ENCODE data around the gene SCAF8.

SCAF8 gene

DNA sequence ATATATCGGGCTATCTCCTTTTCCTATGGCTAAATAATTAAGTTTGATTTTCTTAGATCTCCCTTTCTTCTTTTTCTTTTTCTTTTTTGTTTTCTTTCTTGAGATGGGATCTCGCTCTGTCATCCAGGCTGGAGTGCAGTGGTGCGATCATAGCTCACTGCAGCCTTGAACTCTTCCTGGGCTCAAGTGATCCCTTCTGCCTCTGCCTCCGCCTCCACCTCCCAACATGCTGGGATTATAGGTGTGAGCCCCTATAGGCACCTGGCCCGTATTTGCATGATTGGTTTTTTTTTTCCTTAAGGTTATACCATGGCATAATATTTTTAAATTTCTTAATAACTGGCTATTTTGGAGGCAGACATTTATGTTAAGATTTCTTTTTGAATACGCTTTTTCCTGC lies 106.3 kb downstream of the SCAF8 start:
- DNase-seq (ENCODE audit: low read depth): no peak

DNA sequence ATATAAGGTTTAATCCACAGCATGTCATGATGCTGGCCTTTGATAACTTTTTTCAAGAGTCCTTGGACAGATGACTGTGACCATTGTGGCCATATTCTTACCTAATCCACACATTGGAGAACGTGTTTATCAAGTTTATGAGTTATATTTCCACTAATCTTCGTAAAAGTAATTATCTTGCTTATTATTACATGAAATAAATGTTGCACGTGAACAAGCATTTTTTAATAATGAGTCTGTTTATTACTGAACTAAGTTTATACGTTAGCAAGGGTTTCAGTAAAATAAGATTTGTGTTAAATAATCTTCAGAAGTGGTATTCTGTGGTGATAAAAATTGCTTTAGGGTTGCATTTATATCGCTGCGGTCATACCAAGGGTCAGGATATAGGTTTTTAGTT lies 107.1 kb downstream of the SCAF8 start:
- DNase-seq (ENCODE audit: low read depth): no peak

DNA sequence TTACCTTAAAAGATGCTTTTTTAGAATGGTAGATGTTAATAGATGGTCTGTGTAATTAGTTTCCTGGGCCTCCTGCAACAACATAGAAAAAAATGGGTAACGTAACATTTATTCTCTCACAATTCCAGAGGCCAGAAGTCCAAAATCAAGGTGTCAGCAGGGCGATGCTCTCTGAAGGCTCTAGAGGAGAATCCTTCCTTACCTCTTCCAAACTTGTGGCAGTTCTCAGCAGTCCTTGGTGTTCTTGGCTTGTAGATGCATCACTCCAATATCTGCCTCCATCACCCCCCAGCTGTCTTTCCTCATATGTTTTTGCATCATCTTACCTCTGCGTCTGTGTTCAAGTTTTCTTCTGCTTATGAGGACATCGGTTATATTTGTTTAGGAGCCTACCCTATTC lies 107.9 kb downstream of the SCAF8 start:
- no peak for DNase-seq (ENCODE audit: low read depth)

DNA sequence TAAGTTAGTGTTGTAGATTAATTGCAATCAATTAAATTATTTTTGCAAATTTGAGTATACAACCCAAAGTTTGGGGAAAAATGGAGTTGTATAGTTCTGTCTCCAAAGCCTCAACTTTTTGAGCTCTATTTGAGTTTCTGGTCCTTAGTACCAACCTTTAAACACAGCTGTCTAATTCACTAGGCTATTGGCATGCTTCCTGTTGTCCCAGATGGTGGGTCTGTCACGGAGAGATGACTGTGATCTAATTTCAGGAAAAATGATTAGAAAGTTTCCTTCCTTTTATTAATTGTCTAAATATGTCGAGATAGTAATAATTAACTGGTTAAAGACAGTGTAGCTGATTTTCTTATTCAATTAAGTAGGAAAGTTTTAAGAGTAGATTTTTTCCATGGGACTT lies 109.6 kb downstream of the SCAF8 start:
- no peak for DNase-seq (ENCODE audit: low read depth)

DNA sequence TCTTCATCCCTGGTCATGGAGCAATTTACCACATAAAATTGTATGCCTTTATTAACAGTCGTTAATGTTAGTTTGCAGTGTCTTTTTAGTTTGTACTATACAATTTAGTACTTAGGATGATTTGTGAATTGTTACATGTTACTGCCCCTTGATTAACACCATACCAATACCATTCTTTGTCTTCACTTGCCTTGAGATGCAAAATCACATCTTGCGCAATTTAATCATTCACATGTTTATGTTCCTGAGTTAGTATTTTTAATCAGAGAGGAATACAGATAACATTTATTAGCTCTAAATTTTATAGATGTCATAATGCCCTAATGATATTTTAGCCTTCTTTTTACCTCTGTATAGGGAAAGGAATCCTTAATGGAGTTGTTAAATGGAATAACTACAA lies 114.1 kb downstream of the SCAF8 start:
- DNase-seq (ENCODE audit: low read depth): no peak

DNA sequence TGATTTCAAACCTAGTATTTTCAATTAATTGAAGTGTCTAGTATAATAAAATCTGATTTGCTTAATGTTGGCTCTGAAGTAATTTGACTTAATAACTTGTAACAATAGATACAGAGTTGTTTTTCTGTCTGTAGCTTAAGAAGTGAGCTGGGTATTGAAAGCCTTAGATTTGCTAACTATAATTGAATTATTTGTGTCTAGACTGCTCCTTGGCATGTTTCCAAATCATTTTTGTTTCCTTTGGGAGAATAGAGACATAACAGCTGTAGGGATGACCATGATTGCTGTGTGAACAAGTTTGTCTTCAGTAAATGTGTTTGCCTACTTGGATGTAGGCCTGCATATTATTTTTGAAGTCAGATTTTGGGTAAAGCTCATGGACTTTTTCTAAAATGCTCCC lies 115.4 kb downstream of the SCAF8 start:
- DNase-seq (ENCODE audit: low read depth): no peak

DNA sequence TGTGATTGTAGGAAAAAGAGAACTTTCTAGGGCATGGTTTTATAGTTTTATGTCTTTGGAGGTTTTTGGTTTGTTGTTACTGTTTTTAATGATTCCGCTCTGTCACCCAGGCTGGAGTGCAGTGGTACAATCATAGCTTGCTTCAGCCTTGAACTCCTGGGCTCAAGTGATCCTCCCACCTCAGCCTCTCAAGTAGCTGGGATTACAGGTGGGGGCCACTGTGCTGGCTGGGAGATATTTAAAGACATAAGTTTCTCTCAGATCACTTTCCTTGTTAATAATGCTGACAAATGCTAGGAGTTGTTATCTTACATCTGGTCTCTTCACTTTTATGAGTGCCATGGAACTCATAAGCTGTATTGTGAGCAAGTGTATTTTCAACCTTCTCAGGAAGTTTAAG lies 116.3 kb downstream of the SCAF8 start:
- DNase-seq (ENCODE audit: low read depth): no peak

DNA sequence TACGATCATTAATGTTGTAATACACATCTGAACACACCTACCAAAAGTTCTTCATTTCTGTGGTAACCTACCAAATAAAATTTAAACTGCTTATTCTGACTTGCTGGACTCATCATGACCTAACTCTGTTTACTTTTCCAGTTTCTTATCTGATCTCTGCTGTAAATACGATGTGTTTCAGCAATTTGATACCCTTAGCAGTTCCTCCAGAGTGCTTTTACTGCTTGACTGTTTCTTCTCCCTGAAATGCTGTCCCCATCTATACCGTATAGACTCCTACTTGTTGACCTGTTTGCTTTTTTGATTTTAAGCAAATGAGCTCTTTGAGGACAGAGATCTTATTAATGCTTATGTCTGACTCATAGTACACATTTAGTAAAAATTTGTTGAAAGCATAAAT lies 119.5 kb downstream of the SCAF8 start:
- DNase-seq (ENCODE audit: low read depth): no peak

DNA sequence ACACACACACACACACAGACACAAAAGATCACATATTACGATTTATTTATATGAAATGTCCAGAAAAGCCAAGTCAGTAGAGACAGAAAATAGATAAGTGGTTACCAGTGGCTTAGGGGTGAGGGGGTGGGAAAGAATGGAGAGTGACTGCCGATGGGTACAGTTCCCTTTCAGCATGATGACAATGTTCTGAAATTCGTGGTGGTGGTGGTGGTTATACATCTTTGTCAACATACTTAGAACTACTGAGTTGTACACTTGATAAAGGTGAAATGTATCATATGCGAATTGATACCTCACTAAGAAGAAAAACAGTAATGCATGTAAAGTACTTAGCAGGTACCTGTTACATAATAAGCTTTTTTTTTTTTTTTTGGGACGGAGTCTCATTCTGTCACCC lies 124.3 kb downstream of the SCAF8 start:
- DNase-seq (ENCODE audit: low read depth): no peak

DNA sequence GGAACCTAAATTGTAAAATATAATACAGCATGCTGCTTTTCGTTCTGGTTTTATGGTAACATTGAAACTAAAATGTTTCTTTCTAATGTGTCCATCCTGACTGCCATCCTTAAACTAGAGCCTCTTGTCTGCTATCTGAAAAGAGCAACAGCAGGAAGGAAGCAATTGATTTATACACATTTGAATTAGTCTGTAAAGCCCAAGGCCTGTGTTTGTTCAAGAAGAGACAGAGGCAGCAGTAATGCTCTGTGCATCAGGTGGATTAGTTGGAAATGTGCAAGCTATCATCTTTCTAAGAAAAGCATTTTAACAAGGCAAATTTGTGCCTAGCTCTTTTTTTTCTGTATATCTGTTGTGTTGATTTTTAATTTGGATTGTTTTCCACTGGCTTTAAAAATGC lies 128.6 kb downstream of the SCAF8 start:
- no peak for DNase-seq (ENCODE audit: low read depth)

DNA sequence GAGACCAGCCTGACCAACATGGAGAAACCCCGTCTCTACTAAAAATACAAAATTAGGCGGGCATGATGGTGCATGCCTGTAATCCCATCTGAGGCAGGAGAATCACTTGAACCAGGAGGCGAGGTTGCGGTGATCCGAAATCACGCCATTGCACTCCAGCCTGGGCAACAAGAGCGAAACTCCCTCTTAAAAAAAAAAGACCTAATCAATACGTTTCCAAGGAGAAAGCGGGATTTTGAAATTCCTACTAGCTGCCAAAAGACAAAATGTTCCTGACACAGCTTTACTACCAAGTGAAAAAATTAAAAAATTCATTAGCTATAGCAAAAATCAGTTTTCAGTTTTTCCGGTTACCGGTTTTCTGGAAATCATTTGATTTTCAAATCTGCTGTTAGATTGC lies 129.3 kb downstream of the SCAF8 start:
- no peak for DNase-seq (ENCODE audit: low read depth)

DNA sequence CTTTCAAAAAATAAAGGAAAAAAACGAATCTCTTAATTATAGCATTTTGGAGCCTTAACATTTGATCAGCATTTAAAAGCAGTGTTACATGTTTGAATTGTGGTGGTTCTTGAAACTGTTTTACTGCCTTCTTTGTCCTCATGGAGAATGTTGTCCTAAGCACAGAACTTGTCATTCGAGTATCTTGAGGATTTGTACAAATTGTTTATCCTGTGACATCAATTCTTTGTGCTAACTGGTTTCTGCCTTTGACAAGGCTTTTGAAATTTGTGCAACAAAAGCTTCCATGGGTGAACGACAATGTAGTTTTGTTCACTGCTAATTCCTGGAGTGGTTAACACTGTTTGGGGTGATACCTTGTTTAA lies 130.8 kb downstream of the SCAF8 start:
- no peak for DNase-seq (ENCODE audit: low read depth)

DNA sequence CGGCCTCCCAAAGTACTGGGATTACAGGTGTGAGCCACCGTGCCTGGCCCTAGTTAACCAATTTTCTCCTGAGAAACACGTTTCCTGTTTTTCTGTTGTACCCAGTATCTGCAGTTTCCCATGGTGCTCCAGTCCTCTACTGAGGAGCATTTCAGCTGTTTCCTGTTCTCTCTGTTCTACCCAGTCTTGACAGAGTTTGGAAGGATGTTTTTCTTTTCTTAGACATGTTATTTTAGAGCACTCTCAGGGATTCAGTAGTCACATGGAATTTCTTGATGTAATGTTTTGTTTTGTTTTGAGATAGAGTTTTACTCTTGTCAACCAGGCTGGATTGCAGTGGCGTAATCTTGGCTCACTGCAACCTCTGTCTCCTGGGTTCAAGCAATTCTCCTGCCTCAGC lies 132.1 kb downstream of the SCAF8 start:
- no peak for DNase-seq (ENCODE audit: low read depth)

DNA sequence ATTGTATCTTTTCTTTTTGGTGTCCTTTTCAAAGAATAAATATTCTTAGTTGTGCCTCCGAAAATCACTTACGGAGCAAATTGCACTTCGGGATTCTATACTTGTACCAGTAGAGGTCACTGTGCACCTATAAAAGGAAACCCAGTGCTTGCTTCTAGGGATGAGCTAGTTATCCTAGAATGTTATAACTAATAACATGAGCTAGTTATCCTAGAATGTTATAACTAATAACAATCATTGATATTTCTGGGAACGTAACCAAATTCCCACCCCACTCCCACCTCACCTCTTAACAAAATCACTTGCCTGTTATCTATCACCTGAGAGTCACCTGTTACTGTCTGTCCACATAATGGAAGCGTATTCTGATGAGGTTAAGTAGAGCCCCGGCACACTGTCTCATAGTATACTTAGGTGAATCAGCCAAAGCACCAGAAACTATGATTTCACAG lies 135.0 kb downstream of the SCAF8 start:
- no peak for DNase-seq (ENCODE audit: low read depth)

DNA sequence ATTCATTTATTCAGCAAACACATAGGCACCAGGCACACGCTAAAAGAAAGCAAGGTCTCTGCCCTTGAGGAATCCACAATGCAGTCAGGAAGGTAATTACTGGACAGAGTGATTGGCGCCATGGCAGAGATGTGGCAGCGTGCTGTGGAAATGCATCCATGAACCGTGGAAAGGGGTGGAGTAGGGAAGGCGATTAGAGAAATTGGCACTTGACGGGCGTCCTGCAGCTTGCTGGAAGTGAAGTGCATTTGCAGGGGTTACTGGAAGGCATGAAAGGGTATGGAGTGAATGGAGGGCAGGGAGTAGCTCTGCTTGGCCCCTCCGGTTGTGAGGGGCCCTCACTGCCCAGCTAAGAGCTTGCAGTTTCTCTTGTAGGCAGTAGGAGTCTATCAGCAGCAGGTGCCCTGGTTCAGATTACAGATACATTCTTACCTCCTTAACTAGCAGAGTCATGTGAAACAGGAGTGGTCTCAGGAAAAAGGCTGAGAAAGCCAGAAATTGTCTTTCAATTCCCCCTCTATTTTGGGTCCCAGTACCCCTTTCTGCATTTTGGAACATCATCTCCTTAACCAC lies 139.4 kb downstream of the SCAF8 start:
- DNase-seq (ENCODE audit: low read depth): no peak

DNA sequence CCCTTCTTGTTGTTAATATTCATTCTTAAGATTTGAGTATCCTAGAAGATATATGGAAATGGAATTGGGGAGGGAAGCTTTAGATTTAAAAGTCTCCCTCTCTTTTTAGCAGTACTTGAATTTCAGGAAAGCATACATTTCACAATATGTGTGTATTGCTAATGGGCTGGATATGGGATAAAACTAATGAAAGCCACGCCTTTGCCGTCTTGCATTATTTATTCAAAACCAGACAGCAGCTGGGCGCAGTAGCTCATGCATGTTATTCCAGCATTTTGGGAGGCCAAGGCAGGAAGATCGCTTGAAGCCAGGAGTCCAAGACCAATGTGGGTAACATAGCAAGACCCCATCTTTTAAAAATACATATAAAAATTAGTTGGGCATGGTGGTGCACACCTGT lies 140.3 kb downstream of the SCAF8 start:
- DNase-seq (ENCODE audit: low read depth): no peak

DNA sequence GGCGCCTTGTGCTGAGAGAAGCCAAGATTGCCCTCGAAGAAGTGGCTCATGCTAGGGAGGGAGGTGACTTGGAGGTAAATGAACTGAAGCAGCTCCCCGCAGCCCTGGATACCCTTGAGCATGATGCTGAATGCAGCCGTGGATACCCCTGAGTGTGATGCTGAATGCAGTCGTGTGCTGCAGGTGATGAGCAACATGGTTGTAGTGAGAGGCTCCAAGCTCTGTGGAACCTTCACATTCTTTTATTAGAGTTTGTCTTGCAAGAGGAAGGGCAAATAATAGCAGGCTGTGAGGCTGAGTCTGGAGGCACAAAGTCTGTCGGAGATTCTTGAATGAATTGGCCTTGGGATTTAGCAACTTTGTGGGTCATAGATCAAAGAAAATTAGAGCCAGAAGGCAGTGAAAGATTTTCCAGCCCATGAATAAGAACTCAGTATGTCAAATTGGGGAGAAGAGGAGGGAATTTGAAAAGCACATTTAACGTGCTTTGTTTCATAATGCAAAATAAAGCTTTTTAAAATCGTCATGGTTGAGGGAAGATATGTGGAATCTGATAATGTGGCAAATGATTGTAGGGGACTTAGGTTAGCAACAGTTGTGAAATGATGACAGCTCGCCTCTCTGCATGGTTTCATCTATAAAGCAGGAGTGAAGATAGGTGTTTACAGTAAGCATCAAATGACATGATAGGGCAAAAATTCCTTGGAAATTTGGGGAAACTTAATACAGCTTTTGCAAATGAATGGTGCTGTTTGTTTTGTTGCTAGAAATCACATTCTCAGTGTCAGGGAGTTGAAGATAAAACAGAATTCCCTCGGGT lies 141.8 kb downstream of the SCAF8 start:
- DNase-seq (ENCODE audit: low read depth): no peak

DNA sequence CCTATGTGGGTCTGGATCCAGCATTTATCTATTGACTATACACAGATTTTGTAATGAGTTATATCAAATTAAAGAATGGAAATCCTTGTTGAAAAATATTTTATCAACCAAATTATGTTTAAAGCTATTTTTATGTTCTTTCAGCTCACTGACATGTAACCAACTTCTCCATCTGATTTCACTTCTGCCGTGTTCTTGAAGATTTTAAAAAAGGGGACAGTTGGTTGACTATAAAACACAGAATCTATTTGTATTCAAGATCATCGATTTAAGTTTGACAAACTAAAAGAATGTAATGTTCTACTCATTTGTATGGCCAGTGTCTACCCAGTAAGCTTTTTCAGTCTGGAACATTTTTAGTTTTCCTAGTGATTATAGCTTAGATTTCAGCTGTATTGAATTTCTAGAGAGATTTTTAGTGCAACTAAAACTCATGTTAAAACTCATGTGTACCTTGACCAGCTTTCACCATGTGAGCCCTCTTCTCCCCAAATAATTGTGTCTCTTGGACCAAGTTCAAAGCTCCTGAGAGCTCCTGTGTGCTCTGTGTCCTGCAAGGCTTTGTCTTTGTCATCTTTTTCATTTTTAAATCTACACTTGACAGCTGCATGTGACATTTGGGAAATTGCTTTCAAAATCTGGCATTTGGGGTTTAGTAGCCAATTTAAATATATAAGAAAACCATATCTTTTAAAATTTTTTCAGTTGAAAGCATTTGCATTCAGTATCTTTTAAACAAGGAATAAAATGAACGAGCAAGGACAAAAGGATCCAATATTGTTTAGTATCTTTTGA lies 143.5 kb downstream of the SCAF8 start:
- DNase-seq (ENCODE audit: low read depth): no peak

DNA sequence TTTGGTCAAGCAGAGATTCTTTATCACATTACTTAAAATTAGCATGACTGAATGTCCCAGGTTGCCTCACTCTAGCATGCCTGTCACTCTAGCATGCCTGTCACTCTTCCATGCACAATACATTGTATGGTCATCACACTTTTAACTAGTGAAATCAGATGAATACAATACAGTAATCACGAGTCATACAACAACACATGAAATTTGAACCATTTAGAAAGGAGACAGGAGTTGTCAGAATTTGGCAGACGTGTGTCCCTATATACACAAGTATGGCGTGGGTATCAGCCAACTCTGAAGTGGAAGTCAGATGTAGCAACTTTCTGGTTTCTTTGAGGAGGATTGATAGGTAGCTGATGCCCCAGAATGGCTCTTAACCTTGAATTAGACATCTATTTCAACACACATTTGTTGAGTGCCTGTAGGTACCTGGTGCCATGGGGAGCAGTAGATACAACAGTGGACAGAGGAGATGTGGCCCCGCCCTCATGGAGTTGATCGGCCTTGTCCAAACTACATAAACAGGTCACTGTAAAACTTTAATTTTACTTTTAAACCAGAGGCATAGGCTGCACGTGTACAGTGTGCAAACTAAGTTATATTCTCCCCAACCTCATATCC lies 145.8 kb downstream of the SCAF8 start:
- DNase-seq (ENCODE audit: low read depth): no peak

DNA sequence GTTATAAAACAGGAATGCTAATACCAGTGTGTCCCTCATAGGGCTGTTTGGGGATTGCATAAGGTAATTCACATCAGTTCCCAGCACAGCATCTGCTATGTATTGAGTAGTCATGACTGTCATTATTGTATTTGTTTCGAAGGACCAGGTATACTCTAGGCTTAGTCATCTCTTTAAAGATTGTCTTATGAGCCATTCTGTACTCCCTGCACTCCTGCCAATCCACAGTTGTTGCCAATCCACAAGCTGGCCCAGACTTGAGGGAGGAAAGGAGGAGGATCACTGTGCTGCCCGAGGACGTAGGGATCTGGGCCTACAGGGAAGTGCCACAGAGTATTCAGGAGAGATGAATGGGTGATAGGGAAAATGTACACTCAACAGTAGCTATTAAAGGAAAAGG lies 148.9 kb downstream of the SCAF8 start:
- no peak for DNase-seq (ENCODE audit: low read depth)

All from stimulated activated CD8-positive, alpha-beta memory T cell treated with anti-CD3 and anti-CD28 coated beads, Interleukin-15, amount 100 ng/mL, for 1 hour (primary cell).